GM19463 (cell line): ENCODE results near the gene PMVK.

Source experiments
- ATAC-seq: cut with Tn5 transposase; IDR thresholded peaks from one replicate; pipeline ENCODE4 v1.9.1; 2021; ENCODE audit warnings: mild to moderate bottlenecking, moderate library complexity; ENCODE audit not compliant: unreplicated experiment

Gene PMVK

DNA sequence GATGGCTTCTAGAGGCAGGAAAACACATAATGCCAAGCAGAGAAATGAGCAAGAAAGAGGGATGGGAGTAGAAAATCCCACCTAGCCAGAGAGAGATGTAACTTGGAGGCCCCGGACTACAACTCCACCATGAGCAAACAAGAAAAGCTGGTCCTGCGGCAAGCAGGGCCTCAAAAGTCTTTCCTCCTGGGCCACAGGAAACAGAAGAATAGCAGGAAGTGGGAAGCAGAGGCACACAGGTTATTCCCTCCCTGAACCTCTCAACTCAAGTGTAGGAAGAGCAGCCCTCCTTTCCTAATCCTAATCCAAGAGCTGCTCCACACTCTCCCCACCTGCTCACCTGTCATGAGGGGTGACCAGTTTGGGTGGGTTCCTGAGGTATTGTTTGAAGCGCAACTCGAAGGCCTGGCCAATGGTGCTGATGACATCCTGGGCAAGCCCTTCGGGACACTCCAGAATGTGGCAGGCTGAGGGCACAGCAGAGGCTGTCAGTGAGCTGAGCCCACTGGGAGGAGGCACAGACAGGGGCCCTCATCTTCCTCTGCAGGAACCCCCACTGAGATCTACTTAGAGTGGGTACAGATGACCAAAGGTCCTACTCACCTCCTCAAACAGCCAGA, 30.9 kb upstream of the PMVK start:
- ATAC-seq: no peak

DNA sequence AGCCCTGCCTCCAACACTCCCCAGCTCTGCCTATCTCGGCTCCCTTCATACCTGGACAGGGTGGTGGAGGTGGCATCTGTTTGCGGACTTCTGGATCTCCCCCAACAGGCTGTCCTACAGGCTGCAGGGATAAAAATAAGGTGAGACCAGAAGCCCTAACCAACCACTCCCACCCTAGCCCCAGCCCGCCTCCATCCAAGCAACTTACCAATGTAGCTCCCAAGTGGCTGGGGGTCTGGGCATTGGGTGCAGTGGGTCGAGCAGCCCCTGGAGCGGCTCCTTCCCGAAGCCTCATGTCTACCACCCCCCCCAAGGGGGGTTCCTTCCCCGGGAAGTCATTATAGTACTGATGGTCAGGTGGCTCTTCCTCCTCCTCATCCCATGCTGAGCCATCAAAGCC, 29.6 kb upstream of the PMVK start:
- ATAC-seq: no peak

DNA sequence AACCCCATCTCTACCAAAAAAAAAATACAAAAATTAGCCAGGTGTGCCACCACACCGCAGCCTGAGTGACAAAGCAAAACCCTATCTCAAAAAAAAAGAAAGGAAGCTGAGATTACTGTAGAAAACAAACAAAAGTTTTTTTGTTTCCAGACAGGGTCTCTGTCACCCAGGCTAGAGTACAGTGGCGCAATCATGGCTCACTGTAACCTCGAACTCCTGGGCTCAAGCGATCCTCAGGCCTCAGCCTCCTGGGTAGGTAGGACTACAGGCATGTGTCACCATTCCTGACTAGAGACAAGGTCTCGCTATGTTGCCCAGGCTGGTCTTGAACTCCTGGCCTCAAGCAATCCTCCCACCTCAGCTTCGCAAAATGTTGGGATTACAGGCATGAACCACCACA, 27.8 kb upstream of the PMVK start:
- ATAC-seq: no peak

DNA sequence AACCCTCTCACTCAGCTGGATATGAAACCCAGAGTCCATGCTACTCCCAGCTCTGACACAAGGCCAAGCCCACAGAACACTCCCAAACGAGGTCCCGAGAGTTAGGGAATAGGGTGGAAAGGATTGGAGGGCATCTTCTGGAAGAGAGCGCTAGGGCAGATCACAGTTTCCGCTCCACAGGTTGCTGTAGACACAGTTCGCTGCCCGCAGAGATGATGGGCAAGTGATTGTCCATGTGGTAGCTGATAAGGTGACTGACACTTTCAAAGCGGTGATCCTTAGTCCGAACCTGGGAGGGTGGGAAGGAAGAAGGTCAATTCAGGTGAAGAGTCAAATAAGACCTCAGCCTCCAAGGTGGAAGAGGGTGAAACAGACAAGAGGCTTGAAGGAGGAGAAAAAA, 27.1 kb upstream of the PMVK start:
- ATAC-seq: no peak

DNA sequence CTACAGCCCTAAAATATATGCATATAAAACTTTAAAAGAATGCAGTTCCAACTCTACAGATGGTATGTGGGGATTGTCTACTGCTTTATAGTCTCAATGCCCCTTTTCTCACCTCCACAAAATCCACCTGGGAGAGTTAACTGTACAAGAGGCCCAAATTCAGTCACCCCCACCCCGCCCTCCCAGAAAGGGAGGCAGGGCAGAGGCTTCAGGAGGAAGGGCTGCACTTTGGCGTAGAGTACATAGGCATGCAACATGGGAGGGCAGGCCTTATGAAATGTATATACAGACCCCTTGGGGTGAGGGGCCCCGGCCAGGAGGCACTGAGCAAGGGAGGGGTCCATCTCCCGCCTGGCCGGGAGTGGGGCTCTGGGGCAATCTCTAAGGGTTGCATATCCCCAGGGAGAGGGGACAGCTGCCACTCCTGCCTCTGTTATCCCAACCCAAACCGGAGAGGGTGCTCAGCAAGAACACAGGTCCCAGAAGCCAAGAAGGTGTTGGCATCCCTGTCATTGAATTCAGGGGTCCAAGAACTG, 26.3 kb upstream of the PMVK start:
- ATAC-seq: no peak

DNA sequence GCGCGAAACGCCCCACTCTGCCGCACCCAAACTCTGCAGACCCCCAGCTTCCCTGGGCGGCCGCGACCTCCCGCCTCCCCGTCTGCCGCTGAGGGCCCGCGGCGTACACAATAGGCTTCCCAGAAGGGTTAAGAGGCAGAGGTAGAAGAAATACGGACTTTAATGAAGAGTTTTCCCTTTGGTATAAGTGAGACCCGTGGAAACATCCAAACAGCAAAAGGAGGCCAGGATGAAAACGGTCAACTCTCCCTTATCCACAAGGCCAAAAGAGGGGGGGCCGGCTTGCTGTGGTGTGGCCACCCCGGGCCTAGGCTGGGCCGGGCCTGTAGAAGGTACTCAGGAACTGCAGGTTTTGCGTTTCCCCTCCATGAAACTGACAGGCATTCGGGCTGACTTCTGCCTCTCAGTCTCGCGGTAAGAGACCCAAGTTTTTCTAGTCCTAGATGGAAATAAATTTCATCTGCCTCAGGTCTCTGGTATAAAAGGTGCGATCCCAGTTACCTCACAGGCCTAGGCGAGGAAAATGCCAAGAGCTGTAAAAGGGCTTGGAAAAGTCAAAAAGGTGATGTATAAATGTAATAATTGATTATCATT, 25.7 kb upstream of the PMVK start:
- no peak for ATAC-seq

DNA sequence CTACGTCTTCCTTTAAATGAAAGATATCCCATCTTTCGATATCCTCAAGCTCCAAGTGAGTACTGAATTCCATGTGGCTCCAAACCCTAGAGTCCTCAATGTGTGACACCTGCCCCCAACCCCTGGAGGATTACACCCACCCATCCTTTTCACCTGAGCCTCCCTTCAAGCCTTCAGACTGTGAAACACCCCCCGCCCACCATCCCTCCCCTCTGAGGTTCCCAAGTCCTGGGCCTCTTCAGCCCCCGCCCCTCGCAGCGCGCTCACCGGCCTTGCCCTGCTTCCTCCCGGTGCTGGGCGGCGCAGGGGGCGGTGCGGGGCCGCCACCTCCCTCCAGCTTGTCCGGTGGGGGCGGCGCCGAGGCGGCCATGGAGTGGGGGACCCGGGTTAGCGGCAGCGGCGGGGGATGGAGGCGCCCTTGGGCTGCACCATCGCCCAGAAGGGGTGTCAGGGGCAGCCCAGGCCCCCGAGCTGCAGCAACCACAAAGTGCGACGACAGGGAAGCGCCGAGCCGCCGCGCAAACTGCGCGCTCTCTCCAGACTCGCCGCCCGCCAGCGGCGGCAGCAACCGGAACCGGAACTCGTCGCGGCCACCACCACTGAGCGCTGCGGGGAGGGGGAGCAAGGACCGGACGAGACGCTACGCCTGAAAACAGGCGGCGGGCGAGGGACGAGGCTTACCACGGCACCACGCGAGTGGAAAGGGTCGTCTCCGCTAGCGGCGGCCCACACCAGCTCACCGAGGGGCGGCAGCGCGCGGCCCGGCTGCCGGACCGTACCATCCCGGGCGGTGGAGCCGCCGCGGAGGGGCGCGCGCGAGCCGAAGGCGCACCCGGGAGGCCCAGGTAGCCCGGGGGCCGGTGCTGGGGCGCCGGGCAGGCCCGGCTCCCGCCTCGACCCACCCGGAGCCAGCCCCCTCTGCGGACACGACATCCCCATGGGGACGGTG, 25.0 kb upstream of the PMVK start, which contains the start of gene PYGO2:
Gene PYGO2, minus strand, starts transcription at position 576 of the 949 bp plus-strand sequence. Its CDS starts 206 bp downstream, at position 370.
- ATAC-seq: peak; percentile 79

DNA sequence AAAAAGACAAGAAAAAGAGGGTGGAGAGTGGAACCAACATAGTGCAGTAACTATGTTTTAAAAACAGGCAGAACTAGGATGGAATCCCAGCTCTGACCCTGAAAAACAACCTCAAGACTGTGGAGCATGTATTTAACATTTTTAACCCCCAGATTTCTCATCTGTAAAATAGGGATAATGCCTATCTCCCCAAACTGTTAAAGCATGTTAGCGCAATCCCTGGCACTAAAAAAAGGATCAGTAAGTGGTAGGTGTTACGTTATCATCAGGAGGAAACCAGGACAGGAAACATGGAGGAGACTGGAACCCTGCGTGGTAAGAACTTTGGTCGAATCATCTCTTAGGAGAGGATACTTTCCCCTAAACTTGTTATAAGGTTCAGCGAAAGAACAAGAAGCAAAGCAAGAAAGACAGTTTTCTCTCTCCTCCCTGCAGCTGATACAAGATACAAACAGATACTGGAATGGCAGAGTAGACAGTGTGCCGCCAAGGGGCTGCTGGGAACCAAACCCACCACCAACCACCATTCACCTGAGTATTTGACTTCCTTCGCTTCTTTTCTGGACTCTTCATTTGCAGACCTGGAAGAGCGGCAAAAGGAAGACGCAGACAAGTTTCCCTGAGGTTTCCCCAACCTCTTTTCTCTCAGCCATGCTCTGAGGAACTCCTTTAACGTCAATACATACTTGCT, 24.1 kb upstream of the PMVK start:
- no peak for ATAC-seq

DNA sequence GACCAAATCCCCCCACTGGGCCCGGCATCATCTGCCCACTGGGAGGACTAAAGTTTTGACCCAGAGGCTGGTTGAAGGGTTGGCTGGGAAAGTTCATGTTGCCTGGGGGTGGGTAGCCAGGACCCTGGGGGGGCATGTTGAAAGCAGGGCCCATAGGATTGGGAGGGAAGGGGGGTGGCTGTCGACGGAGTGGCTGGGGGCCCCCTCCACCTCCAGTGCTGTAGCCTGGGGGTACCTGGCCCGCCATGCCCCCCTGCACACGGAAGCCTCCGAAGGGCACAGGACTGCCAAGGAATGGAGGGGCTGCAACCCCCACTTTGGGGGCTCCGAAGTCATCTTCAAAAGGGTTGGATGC, 22.9 kb upstream of the PMVK start:
- no peak for ATAC-seq

DNA sequence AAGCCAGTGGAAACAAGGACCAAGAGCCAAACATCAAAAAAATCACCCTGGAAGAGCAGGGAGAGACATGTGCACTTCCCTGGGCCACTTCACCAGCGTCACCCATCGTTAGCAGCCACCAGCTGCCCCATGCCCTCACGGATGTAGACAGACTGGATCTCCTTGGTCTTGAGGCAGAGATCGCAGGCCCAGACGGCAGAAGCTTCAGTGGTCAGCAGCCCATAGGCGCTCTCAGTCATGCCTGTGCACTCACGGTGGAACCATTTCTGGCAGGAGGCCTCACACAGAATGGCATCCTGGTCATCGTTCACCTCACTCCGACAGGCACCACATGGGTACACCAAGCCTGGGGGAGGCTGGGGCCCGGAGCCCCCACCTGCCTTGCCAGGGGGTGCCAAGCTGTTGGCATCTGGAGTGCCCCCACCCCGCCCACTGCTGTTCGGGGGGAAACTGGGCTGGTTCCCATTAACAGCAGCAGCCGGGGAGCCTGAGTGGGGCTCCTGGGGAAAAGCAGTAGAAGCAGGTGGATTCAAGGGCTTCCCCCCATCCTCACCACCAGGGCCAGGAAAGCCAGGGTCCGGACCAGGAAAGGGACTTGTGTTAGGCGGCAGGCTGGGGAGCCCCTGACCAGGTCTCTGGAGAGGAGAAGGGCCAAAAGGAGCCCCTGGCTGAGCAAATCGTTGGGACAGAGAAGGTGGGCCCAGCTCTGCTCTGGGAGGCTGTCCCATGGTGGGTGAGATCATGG, 22.3 kb upstream of the PMVK start:
- no peak for ATAC-seq

DNA sequence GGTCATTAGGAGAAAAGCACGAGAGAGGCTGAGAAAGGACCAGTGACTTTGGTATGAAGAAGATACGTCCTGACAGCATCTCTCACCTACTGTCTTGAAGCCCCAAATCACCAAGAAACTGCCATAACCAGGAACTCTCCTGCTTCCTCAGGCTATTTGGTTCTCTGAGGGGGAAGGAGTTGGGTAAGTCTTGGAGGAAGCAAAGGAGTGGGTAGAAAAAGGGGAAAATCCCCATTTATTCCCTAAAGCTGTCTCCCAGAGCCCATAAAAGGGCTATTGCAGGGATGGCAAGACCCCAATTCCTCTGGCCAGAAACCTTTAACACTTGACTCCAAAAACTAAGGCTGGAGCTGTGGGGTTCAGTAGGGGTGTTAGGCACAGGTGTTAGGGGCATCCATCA, 21.5 kb upstream of the PMVK start:
- no peak for ATAC-seq

DNA sequence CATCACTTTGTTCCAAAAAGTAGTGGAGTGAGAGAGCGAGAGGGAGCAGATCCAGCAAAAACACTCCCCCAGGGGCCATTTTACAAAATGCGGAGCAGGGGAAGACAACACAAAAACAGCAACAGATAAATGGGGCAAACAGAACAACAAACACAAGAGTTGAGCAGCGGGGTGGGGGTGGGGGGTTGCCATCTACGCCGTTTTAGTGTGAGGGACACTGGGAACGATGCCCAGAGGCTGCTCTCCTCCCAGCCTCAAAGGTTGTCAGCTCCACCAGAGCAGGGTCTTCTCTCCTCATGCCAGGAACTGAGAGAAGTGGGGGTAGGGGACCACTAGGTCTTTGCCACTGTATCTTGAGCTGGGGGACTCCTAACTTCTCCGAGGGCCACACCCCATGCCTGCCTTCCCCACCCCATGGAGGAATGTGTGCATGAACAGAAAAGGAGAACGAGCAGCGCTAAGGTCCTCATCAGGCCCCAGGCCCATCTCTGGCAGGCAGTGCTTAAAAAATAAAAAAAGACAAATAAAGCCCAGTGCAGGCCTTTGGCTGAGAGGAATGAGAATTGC, 20.7 kb upstream of the PMVK start:
- no peak for ATAC-seq

DNA sequence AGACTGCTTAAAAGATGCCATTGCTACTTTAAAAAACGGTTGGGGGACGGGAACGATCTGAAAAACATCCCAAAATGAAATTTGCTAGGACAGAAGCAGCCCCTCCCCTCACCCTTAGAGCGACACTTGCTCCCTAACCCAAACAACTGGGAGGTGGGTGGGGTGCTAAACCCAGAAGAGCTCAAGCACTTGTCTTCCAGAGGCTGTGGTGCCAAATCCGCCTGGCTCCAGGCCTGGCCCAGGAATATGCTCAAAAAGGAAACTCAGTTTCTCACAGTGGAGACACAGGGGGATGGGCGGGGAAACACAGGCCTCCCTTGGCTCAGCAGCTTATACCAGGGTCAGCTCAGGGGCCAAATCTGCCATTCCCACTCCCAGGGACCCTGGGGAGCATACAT, 20.0 kb upstream of the PMVK start:
- ATAC-seq: no peak

DNA sequence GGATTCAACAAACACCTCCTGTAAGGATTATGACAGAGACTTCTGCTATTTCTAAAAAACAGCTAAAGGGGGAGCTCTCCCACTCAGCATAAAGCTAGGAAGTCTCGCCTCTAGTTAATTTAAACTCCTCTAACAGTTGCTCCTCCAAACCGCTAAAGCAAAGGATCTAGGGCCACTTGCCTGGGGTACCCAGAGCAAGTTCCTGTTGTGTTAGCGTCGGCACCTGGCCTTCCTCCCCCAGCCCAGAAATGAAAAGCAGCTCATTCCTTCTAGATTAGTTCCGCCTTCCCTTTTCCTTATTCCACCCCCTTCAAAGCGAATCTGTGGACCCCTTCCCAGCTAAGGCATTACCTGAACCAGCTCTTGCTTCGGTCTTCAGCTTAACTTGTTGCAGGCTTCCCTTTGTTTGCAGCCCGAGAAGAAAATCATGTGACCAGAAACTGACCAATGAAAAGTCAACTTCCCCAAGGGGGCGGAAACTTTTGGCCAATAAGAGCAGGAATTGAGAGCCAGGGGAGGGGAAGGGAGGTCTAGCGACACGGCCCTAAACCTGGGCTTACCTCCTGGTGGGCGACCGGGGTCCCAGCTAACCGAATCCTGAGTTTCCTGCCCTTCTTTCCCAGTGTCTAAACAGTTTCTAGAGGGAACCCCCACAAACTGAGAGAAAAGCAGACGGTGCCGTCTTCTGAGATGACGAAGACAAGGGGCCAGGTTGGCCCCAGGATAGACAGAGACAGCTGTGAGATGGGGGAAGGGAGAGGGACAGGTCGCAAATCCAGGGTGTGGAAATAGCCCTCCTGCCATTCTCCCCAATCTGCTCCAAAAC, 19.4 kb upstream of the PMVK start, which contains the start of gene PBXIP1:
Gene PBXIP1, minus strand, starts transcription at position 382 of the 826 bp plus-strand sequence. CDS start 2,378 bp downstream, outside the sequence.
- ATAC-seq: peak; percentile 64

DNA sequence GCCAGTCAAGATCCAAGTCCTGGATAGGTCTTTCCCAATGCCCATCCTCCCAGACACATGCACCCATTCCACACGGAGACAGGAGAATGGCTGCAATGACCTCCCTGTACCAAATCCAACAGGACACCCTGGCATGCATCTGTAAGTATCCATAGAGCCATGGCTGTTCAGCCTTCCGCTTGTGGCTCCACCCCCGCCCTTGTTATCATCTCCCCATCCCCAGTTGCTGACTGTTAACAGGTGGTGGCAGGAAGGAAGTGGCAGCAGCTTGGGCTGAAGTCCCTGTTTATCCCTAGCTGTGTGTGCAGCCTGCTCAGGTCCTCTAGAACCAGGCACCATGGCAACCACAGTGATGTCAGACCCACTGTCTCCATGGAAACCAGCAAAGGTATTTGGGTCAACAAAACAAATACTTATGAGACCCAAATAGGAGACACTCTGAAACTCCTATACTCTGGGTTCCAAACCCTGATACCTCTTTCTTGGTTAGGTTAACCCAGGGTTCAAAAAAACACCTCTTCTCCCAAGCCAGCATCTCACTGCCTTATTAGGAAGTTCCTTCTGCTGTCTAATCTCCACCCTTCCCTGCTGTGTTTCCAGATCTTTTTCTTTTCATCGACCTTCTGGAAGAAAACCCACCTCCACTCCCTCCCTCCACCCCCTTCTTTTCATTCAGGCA, 18.7 kb upstream of the PMVK start:
- ATAC-seq: peak; percentile 75

DNA sequence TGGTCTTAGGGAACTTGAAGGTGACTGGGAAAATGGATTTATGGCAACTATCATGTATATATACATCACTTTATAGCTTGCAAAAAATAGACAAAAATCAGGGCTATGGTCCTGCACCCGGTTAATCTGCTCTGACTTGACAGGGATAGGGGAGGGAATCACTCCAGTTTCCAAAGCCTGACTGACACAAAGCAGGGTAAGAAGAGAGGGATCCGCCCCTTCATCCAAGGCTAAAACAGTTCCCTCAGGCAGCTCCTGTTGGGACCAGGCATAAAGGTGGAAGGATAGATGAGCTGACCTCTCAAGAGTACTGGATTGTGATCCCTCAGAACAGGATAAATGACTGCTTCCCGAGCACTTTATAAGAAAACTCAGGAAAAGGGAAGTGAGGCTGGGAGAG, 18.0 kb upstream of the PMVK start:
- no peak for ATAC-seq

DNA sequence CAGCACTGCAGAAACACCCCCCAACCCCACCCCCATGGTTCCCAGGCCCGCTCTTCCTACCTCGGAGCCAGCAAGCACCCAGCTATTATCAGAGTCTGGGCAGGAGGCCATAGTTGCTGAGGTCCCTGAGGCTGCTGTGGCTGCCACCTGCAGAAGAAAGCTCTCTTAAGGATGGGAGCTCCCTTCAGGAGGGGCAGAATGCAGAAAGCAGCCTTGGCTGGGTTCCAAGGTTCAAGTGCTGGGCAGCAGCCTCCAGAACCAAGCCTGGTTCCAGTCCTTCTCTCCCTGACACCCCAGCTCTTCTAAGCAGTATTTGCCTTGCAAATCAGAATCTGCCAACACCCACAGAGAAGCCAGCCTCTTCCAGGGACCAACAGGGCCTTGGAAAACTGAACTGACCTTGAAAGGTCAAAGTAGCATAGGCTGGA, 17.1 kb upstream of the PMVK start:
- no peak for ATAC-seq

DNA sequence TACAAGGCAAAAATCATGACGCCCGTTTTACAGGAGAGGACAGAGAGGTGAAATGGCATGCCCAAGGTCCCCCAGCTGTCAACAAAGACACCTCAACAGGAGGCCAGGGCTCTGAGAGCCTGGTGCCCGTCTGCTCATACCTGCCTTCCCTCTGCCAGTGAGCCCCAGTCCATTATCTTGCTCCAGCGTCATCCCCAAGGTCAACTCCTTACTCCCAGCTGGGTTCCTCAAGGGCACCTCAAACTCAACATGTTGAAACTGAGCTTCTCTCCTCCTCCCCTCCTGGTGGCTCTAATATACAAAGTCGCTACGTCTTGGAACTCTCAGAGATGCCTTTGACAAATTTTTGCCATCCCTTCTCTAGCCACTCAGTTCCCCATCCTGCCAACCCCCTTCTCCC, 16.1 kb upstream of the PMVK start:
- no peak for ATAC-seq
